BJ (cell line): ENCODE measurements around the gene MALRD1. TPM values are rescaled to one million over a fixed set of nuclear protein-coding genes. Genes with fewer than 3 reads are reported as not detected.
"Not testable (repeated sequence)": the region's sequence is repeated elsewhere in the genome, so short reads cannot be mapped to it uniquely, and the experiment has no call there.

Experiments
- CTCF ChIA-PET: fragments of 350-600 bp; formaldehyde crosslinking; extraction: SDS; loops from one replicate; lab custom pipeline; 2021; ENCODE audit warnings: antibody characterized with exemption, inconsistent platforms; lab: Yijun Ruan, JAX
- POLR2A ChIA-PET: fragments of 300-600 bp; sonication (Branson Sonifier 250); formaldehyde crosslinking; extraction: SDS; loops from one replicate; lab custom pipeline; 2021; ENCODE audit warnings: antibody characterized with exemption; lab: Charles Lee
- DNase-seq: peaks from one replicate; pipeline ENCODE4 v3.0.0-alpha.2; 2011; ENCODE audit warnings: low read depth
- H3K27me3 ChIP-seq: 2 replicates; pipeline ENCODE4 v1.6.0; 2011; ENCODE audit warnings: low read length; ENCODE audit not compliant: control insufficient read depth, insufficient read depth
- H3K36me3 ChIP-seq: 2 replicates; pipeline ENCODE4 v1.5.1; 2011; ENCODE audit warnings: low read length; ENCODE audit not compliant: control insufficient read depth, insufficient read depth
- H3K4me3 ChIP-seq: 2 replicates; pipeline ENCODE4 v1.5.1; 2011; ENCODE audit warnings: low read depth, mild to moderate bottlenecking, control low read depth, low read length
- CTCF ChIP-seq: IDR thresholded peaks from 2 replicates; pipeline ENCODE4 v1.5.1; 2011; ENCODE audit warnings: low read depth, mild to moderate bottlenecking, control low read depth, inconsistent platforms, low read length, moderate library complexity; ENCODE audit not compliant: insufficient read depth
- polyA plus RNA-seq: library from polyadenylated mRNA; depleted of rRNA; stranded (reverse); fragments of >200 nt; gene quantifications from 2 replicates; pipeline ENCODE4 v1.2.3, GENCODE V29; 2011

The MALRD1 gene
- polyA plus RNA-seq, 1 experiment, result not detected

GRCh38 chr10:19728964-19729363, 680.4 kb downstream of the MALRD1 start:
- ChIA-PET CTCF (interaction anchor here (0.5 to 1.3 kb wide), 2 partner anchors 10 to 172 kb away, joined by 3 to 4 read pairs; no protein-coding TSS in a partner anchor), POLR2A (no interaction called here)
- DNase-seq, result no peak
- Histone ChIP-seq H3K27me3 (no peaks in the 10 kb centered on the region), H3K4me3 (no peak overlapping the region), H3K36me3 (no peaks in the 10 kb centered on the region)
- no peak for TF ChIP-seq CTCF

GRCh38 chr10:19730167-19730906, 681.7 kb downstream of the MALRD1 start:
- Histone ChIP-seq H3K36me3 (no peaks in the 10 kb centered on the region), H3K4me3 (no peak overlapping the region), H3K27me3 (no peaks in the 10 kb centered on the region)
- DNase-seq, result no peak
- POLR2A ChIA-PET, result no interaction called here
- CTCF ChIA-PET, result interaction anchor here (0.7 kb wide), 1 partner anchor 24 kb away, joined by 3 read pairs; no protein-coding TSS in a partner anchor
- no peak for TF ChIP-seq CTCF

GRCh38 chr10:19730907-19731217, 682.3 kb downstream of the MALRD1 start:
- ChIA-PET CTCF (interaction anchor here (0.7 kb wide), 1 partner anchor 23 kb away, joined by 3 read pairs; no protein-coding TSS in a partner anchor), POLR2A (no interaction called here)
- H3K4me3 ChIP-seq, result no peak overlapping the region
- no peaks in the 10 kb centered on the region for H3K36me3 ChIP-seq
- no peaks in the 10 kb centered on the region for H3K27me3 ChIP-seq
- TF ChIP-seq CTCF, result no peak
- DNase-seq, result no peak

- DNase-seq, result no peak
- no peak overlapping the region for H3K4me3 ChIP-seq
- no peaks in the 10 kb centered on the region for H3K27me3 ChIP-seq
- no peaks in the 10 kb centered on the region for H3K36me3 ChIP-seq
- ChIA-PET CTCF (no interaction called here), POLR2A (no interaction called here)
- no peak for TF ChIP-seq CTCF
Observed at GRCh38 chr10:19731560-19731959, 683.0 kb downstream of the MALRD1 start.

GRCh38 chr10:19738440-19738839, 689.8 kb downstream of the MALRD1 start:
- ChIA-PET POLR2A (no interaction called here), CTCF (no interaction called here)
- no peaks in the 10 kb centered on the region for H3K27me3 ChIP-seq
- H3K36me3 ChIP-seq, result no peaks in the 10 kb centered on the region
- TF ChIP-seq CTCF, result no peak
- no peak for DNase-seq
- no peak overlapping the region for H3K4me3 ChIP-seq

GRCh38 chr10:19739232-19739631, 690.6 kb downstream of the MALRD1 start:
- DNase-seq, H3K4me3 ChIP-seq, POLR2A ChIA-PET, H3K36me3 ChIP-seq, CTCF ChIA-PET, H3K27me3 ChIP-seq: not testable (repeated sequence)

GRCh38 chr10:19742144-19742543, 693.5 kb downstream of the MALRD1 start:
- DNase-seq, H3K4me3 ChIP-seq, CTCF ChIA-PET, H3K27me3 ChIP-seq, POLR2A ChIA-PET, H3K36me3 ChIP-seq: not testable (repeated sequence)
